Measurements from ENCODE around the gene OPCML.

Gene OPCML

DNA sequence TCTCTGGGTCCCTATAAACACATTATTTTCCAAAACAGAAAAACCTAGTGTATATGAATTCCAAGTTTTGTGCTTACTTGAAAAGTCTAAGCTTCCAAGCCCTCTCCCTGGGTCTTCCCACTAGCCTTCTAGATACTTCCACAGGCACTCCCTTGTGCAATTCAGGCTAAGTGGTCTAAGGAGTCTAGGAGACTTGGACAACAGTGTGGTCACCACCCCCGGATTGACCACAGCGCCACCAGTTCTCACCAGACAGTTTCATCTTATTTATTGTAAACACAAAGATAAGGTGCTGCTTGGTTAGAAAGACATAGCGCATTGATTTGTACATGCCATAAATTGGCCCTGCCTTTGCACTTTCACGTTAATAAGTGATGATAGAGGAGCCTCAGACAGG is 623.9 kb downstream of the OPCML start:
- no peak for DNase-seq (ENCODE audit: low read depth in 1 of 2, low spot score in 1 of 2)

DNA sequence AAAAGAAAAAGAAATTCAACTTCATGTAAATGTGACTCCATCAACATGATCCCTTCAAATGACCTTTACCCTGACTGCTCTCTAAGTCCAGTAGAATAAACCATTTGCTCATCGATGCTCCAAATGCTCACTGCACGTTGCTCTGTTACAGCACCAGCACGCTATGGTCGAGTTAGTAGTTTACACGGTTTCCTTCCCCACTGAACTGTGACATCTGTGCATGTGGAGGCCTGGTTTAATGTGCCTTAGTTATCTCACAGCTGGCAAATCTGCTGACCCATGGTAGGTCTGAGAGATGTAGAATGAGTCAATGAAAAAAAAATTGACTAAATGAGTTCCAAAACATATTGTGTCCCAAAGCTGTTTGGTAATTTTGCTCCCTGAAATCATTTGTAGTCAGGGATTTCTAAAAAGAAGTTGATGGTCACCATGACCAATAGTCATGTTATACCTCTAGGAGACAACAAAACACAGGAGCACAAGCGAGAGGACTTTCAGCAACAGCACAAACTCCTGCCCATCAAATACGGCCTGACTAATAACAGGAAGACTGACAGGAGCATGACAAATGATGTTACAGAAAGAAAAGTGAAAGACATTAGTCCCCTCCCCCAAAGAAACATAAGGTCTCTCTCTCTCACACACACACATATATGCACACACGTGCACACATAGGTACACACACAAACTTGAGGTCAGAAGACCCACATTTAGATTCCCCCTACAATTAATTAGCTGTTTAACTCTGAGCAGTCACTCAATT is 624.5 kb downstream of the OPCML start:
- no peak for DNase-seq (ENCODE audit: low read depth in 1 of 2, low spot score in 1 of 2)

DNA sequence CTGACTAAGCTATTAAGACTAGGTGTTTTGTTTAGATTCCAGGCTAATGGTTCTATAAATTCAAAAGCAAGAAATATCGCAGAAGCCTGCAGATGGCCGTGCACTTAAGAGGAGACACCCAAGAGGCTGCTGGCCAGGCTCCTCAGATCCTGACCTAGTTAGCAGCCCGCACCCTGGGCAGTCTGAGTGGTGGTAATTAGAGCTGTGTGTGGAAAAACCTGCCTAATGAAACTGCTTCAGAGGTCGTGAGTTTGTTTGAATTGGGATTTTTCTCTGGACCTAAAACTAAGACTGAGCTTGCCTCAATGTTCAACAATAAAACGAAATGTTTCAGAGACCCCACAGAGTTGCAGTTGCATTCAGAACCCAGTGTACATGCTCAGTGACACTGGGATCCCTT is 627.7 kb downstream of the OPCML start:
- DNase-seq (ENCODE audit: low read depth in 1 of 2, low spot score in 1 of 2): no peak

DNA sequence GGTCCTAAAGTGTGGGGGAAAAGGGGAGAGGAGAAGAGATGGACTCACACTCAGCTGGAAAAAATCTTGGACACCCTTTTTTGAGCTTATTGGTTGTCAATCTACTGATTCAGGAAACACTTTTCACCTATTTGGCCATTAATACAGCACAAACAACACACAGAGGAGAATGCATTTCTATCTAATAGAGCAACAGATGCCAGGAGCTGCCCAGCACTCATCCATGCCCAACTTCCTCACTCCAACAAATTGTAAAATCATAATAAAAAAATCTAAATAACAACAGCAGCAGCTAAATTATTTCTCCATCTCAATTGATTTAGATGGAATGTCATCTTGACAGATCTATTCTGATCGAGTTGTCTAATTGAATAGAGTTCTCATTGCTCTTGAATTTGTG is 628.2 kb downstream of the OPCML start:
- DNase-seq (ENCODE audit: low read depth in 1 of 2, low spot score in 1 of 2): no peak

DNA sequence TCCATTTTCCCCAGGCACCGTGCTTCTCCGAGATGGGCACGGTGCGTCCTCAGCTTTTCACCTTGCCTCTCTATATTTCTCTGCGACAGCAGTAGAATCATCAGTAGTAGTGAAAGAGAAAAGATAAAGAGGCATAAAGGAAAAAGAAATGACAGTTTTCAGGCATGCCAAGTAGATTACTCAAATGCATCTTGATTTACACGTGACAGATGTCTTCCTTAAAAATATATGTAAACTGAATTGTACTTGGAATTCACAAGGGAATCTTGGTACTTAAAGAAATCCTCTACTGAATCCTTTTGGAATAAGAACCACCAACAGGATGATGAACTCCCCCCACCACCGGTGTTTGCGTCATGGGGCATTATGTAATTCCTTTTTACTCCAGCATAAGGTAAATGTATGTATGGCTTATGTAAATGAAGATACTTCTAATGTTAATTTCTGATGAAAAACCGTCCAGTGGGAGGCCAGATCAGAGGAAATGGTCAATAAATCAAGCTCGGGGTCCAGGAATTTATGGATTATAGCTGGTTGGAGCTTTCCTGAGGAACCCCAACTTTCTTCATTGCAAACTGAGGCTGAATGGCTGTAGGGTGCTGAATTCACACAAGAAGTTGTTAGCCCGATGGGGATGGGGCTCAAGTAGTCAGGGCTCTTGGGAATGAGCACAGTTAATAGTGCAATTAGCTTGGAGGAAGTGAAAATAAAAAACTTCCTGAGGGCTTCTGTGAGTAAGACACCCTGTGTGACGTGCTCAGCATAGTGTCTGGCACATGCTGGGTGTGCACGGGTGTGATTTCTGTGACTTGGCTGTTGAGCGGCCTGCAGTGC is 630.4 kb downstream of the OPCML start:
- DNase-seq (ENCODE audit: low read depth in 1 of 2, low spot score in 1 of 2): no peak

DNA sequence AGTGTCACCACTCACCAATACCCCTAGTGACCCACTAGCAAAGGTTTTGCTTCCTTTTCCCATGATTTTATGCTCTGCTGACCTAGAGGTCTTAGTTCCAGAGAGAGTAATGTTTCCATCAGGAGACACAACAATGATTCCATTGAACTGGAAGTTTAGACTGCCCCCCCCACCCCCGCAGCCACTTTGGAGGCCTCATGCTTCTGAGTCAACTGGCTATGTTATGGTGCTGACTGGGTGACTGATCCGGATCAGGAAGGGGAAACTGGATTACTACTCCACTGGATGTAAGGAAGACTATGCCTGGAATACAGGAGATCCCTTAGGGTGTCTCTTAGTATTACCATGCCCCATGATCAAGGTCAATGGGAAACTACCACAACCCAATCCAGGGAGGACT is 633.6 kb downstream of the OPCML start:
- DNase-seq (ENCODE audit: low read depth in 1 of 2, low spot score in 1 of 2): no peak

DNA sequence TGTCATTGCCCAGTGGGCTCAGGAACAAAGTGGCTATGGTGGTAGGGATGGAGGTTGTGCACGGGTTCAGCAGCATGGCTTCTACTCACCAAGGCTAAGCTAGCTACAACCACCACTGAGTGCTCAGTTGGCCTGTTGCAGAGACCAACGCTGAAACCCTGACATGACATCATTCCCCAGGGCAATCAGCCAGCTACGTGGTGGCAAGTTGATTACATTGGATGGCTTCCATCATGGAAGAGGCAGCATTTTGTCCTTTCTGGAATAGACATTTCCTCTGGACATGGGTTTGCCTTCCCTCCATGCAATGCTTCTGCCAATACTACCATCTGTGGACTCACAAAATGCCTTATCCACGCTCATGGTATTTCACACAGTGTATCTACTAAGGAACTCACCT is 634.3 kb downstream of the OPCML start:
- no peak for DNase-seq (ENCODE audit: low read depth in 1 of 2, low spot score in 1 of 2)

DNA sequence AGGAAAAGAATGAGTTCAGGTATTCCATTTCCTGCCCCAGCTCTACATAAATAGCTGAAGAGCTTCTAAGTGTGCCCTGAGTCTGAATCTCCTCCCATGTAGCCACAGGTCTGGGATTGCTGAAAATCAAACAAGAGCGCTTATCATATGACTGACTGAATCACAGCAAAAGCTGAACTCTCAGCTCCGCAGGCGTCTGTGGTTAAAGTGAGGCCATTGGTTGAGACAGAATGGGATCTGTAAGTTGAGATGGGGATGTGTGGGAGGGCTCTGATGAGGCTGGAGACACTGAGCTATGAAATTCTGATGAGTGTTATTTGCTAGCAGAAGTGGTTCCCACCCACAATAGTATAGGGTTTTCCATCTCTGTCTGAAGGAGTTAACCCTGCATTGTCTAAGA is 637.0 kb downstream of the OPCML start:
- no peak for DNase-seq (ENCODE audit: low read depth in 1 of 2, low spot score in 1 of 2)

DNA sequence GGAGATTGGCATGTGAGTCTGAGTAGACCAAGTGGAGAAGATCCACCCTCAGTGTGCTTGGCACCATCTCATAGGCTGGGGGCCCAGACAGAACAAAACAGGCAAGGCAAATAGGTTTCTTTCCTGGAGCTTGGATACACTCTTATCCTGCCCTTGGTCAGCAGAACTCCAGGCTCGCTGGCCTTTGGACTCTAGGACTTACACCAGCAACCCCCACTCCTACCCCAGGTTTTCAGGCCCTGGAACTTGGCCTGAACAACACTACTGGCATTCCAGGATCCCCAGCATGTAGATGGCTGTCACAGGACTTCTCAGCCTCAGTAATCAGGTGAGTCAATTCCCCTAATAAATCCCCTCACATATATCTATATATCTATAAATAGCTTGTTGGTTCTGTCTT is 637.7 kb downstream of the OPCML start:
- no peak for DNase-seq (ENCODE audit: low read depth in 1 of 2, low spot score in 1 of 2)

DNA sequence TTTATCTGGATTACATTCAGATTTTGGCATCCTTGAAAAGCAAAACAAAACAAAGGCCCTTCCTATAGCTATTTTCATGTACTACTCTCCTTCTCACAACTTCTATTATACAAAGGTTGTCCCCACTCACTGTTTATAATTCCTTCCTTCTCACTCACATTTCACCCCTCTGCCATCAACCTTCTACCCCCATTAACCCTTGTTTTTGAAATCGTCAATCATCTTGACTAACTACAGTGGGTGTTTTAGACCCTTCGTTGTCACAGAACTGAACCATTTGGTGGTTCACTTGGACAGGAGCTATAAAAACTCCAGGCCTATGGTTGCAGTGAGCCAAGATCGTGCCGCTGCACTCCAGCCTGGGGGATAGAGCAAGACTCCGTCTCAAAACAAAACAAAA is 639.4 kb downstream of the OPCML start:
- no peak for DNase-seq (ENCODE audit: low read depth in 1 of 2, low spot score in 1 of 2)

DNA sequence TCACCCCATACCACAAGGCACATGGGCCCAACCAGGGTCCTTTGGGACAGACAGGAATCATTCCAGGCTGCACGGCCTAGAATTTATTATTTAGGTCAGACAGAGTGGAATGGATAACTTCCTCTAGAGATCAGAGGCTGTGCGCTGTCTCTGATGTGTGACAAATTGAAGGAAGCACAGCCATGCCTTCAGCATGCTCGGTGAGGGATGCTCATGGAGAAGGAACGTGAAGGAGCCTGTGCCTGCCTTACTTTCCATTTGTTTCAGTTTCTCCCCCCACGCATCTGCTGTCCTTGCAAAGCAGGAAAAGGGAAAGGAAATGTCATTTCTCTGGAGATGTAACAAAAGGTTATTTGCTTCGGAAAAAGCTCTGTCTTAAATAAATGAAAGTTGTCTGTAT is 644.1 kb downstream of the OPCML start:
- no peak for DNase-seq (ENCODE audit: low read depth in 1 of 2, low spot score in 1 of 2)

DNA sequence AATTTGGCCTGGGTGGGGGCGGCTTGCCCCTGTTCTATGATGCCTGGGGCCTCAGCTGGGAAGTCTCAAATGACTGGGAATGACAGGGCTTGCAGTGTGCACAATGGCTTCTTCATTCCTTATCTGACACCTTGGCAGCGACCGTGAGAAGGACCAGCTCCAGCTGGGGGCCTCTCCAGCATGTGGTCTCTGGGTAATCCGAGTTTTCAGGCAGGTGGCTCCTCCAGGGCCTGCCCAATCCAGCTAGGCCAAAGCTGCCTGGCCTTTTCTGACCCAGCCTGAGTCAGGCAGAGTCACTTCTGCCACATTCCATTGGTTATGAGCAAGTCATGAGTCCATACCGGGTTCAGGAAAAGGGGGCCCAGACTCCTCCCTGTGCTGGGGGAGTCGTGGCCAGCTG is 646.0 kb downstream of the OPCML start:
- DNase-seq (ENCODE audit: low read depth in 1 of 2, low spot score in 1 of 2): no peak

DNA sequence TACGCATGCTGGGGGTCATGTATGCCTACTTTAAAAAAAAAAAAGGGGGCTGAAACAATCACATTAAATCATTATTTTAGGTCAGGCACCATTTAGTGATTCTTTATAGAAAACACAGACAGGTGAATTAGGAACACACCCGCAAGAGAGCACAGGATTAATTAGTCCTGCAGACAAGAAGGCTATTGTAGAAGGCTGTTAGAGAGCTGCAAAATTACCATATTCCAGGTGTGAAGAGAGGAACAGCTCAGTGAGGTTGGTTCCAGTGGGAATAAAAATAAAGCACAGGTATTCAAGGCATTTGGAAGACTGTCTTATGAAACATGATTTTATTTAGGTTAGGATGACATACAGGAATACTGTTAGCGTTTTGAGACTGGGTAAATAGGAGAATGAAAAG is 649.1 kb downstream of the OPCML start:
- DNase-seq (ENCODE audit: low read depth in 1 of 2, low spot score in 1 of 2): no peak

DNA sequence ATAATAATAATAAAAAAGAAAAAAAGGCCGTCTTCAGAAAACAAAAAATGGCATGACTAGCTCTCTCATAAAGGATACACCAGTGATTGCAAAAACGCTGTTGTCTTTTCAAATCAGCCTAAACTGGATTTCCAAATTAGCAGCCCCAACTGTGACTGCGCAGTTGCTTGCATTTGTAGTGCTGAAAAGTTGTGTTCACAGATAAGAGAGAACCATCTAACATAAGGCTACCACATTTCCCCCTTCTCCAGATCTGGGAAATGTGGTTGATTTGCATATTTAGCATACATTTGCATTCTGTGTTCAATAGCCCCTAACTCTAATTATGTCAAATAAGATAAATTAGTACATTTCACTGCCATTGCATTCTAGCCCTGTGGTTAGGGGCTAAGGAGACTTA is 650.7 kb downstream of the OPCML start:
- DNase-seq (ENCODE audit: low read depth in 1 of 2, low spot score in 1 of 2): no peak

DNA sequence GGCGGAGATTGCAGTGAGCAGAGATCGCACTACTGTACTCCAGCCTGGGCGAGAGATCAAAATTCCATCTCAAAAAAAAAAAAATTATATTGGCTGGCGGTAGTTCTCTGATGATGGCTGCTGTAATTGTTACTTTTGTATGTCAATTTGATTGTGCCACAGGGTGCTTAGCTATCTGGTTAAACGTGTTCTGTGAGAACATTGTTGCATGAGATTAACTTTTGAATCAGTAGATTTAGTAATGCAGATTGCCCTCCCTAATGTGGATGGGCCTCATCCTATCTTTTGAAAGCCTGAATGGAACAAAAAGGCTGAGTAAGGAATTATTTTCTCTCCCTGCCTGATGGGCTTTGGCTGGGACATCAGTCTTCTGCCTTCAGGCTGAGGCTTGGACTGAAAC is 654.2 kb downstream of the OPCML start:
- no peak for DNase-seq (ENCODE audit: low read depth in 1 of 2, low spot score in 1 of 2)

DNA sequence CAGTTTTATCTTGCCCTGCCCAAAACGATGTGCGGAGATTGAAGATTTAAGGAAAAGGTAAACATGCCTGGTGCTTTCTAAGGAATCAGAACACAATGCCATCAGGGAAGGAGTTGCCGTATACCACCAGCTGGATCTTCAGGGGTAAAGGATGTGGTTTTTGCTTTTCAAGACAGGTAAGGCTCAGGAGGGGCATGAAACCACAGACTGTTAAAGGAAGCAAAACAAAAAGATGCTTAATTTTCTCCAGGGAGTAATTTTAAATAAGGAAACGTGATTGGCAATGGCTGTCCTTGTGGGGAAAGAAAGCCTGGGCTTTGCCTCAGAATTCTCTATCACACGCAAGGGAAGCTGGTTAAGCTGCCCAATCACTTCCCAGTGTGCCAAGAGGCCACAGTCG is 655.6 kb downstream of the OPCML start:
- DNase-seq (ENCODE audit: low read depth in 1 of 2, low spot score in 1 of 2): no peak

DNA sequence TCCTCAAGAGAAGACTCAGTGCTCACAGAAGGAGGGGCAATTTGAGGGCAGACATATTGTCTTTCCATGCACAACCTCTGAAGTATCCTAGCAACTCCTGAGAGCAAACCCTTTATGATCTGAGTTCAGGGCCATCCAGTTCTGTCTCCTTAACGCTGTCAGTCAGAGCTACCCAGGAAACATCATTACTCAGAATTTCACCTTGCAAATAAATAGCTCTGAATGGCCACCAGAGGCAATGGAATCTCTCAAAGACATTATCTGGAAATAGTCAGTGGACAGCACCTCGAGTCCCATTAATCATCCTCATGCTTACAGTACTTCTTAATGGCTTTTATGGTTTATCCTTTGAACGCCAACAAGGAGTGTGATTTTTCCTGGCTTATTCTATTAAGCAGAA is 656.1 kb downstream of the OPCML start:
- no peak for DNase-seq (ENCODE audit: low read depth in 1 of 2, low spot score in 1 of 2)

DNA sequence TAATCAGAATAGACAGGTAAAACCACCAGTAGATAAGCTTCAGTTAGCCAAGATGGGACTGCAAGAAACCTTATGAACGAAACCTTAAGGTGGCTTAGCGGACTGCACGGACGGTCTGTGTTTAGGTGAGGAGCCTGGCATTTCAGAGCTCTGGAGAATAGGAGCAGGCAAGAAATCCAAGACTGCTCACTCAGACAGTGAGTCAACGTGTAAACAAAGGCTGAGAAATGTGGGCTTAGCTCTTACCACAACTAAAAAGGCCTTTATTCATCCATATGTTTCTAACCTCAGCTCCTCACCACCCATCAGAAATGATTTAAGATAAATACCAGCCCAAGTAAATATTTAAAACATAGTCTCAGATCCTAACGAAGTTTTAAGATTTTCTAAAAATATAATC is 657.7 kb downstream of the OPCML start:
- DNase-seq (ENCODE audit: low read depth in 1 of 2, low spot score in 1 of 2): no peak

DNA sequence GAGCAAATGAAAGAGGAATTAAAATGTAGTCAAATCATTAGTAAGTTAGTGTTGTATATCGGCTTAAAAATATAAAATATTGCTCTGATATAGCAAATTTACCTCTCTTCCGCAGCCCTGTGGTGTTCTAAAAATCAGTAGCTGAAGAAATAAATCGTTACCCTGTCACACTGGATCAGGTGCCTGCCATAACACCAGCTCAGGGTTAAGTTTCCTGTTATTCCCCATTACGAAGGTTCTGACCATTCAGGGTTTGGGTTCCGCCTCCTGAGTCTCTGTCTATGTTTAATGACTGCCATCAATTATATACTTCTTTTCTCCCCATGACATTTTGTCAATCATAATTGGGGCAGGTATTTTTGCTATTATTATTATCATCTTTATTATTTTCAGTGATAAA is 658.5 kb downstream of the OPCML start:
- no peak for DNase-seq (ENCODE audit: low read depth in 1 of 2, low spot score in 1 of 2)

DNA sequence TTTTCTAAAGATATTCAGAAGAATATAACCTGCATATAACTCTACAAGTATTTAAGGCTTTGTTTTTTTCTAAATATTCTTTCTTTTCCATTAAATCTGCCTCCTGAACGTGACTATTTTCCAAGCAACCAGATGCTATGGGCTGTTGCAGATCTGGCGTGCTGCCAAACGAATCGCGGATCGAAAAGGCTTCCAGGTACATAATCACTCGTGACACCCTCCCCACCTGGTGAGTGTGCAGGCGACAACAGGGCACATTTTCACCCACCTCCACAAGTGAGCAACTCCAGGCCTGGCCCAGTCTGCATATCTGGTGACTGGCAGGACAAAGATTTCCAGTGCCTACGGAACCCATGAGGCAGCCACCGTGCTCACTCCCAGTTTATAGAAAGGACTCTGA is 660.1 kb downstream of the OPCML start:
- DNase-seq (ENCODE audit: low read depth in 1 of 2, low spot score in 1 of 2): no peak

DNA sequence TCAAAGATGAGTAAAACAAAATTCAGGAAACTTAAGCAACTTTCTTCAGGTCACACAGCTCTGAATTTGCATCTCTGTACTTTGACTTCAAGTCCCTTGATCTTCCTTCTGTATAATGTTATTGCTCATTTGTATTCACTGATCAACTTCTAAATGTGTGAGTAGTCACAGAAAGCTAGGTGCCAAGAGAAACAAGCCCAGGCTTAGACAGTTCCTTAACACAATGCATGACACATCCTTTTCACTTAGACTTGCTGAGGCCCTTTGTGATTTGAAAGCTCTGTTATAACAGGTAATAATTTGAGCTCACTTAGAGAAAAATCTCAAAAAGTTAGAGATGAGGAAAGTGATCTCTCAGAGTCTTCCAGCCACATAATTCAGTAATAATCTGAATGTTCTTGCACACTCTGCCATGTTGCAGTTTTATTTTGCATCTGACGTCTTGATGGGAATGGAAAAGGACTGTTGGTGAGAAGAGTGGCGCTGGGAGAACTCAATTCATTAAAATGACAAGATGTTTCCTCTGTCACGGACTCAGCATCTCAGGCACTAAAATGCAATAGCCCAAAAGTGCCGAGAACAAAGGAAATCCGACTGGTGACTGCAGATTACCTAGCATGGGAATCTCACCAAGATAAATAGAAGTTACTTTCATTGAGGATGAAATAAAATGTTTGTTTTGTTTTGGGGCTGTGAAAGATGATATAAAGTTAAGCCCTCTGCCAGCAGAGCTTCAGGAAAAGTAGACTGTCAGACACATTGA is 665.3 kb downstream of the OPCML start:
- no peak for DNase-seq (ENCODE audit: low read depth in 1 of 2, low spot score in 1 of 2)

DNA sequence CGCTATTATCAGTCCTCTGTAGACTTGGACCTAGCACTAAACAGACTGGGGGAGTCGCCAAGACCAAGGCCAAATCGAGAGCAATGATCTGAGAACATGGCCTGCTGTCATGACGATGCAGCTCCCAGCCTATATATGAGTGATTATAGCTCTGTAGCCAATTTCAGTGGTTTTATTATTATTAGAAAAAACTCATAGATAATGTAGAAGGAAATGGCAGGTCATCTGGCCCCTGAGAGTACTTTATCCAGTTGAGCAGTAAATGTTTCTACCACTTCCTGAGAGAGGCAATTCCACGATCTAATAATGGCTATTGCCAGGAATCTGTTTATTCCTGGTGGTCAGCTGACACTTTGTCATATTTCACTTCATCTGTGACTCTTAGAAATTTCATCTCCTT is 666.7 kb downstream of the OPCML start:
- DNase-seq (ENCODE audit: low read depth in 1 of 2, low spot score in 1 of 2): no peak

All from activated CD4-positive, alpha-beta T cell treated with anti-CD3 and anti-CD28 coated beads, Interleukin-2, amount 50 U/mL, for 24 hours (primary cell).